Natural killer cell treated with Interleukin-12 subunit alpha and Interleukin-12 subunit beta and Interleukin-15 and Interleukin-18, amount 100 ng/mL, for 72 hours (primary cell): ENCODE measurements around the gene LGALS7. TPM values are rescaled to one million over a fixed set of nuclear protein-coding genes. Genes with fewer than 3 reads are reported as not detected.
"Not testable (repeated sequence)": the region's sequence is repeated elsewhere in the genome, so short reads cannot be mapped to it uniquely, and the experiment has no call there.

Source experiments
- ATAC-seq, 2 donors: fragments of 150-1000 bp; cut with Tn5 transposase in 1 of 2; sonication (Bioruptor Pico), chemical (Tn5 transposase) in 1 of 2; 2 replicates each; pipeline ENCODE4 v1.10.0; 2021
- DNase-seq: peaks from one replicate; pipeline ENCODE4 v3.0.0; 2022; ENCODE audit warnings: low spot score
- H3K27ac Mint-ChIP-seq, 2 donors: 1 replicate in 1 of 2; 2 replicates in 1 of 2; pipeline ENCODE4 v1.8.0; 2022; ENCODE audit warnings: mixed read lengths in 2 of 2, mild to moderate bottlenecking in 1 of 2, moderate library complexity in 1 of 2
- H3K27me3 Mint-ChIP-seq, 2 donors: 1 replicate in 1 of 2; 2 replicates in 1 of 2; pipeline ENCODE4 v1.8.0; 2022; ENCODE audit warnings: mixed read lengths in 2 of 2
- H3K36me3 Mint-ChIP-seq: one replicate; pipeline ENCODE4 v1.8.0; 2022; ENCODE audit warnings: mixed read lengths
- H3K4me1 Mint-ChIP-seq, 2 donors: 1 replicate in 1 of 2; 2 replicates in 1 of 2; pipeline ENCODE4 v1.8.0; 2022; ENCODE audit warnings: low read depth in 2 of 2, mixed read lengths in 2 of 2, mild to moderate bottlenecking in 1 of 2
- H3K4me3 Mint-ChIP-seq: one replicate; pipeline ENCODE4 v1.8.0; 2022; ENCODE audit warnings: mixed read lengths
- H3K9me3 Mint-ChIP-seq: 2 replicates; pipeline ENCODE4 v1.8.0; 2022; ENCODE audit warnings: mixed read lengths
- total RNA-seq, 2 donors: library from RNA; stranded (reverse); gene quantifications; one replicate each; pipeline ENCODE4 v1.2.3, GENCODE V29; 2022

Gene LGALS7
- total RNA-seq, 2 donors from 2014 or later, result not detected

DNA sequence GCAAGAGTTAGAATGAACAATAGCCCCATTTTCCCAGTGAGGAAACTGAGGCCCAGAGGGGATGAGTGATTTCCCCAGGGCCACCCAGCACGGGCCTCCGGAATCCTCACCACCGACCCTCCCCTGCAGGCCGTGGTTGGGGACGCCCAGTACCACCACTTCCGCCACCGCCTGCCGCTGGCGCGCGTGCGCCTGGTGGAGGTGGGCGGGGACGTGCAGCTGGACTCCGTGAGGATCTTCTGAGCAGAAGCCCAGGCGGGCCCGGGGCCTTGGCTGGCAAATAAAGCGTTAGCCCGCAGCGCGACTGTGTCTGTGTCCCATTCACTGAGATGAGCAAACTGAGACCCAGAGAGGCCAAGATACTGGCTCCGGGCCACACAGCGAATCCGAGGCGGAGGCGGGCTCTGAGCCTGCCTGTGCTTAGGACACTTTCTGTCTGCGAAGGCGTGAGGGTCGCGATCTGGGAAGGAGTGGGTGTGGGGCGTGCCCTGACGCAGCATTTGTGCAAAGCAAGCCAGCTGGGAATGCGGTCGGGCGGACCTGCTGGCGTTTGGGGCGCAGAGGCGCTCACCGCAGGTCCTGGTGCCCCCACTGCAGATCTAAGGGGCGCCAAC, 18.2 kb upstream of the LGALS7 start:
- not testable (repeated sequence) for H3K9me3 Mint-ChIP-seq, DNase-seq, H3K27ac Mint-ChIP-seq, H3K36me3 Mint-ChIP-seq, H3K27me3 Mint-ChIP-seq, H3K4me1 Mint-ChIP-seq, H3K4me3 Mint-ChIP-seq
- peak; percentile 94 for ATAC-seq

DNA sequence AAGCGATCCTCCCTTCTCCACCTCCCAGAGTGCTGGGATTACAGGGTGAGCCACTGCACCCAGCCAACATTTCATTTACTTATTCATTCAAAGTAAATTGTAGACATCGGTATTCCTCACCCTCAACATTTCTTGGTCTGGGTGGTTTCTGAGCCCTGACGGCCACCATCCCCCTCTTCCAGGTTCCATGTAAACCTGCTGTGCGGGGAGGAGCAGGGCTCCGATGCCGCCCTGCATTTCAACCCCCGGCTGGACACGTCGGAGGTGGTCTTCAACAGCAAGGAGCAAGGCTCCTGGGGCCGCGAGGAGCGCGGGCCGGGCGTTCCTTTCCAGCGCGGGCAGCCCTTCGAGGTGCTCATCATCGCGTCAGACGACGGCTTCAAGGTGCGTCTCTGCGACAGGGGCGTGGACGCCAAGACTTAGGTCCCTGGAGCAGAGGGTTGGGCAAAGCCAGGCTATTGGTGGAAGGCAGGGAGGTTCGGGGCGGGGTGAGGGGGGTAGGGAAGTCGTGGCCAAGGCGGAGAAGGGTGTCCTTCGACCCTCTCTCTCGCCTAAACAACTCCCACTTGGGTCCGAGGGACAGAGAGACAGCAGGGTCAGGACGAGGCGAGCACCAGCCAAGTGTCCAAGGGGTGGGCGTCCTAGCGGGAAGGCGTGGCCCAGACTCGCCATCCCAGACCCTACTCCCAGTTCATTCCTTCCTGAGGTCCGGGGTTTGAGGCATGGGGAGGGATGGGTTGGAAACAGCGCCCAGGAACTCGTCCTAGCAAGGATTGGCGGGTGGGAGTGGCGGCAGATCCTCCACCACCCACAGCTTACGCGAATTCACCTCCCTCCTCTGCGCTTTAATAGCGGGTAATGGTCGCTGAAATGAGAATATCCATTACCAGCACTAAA, 17.4 kb upstream of the LGALS7 start:
- not testable (repeated sequence) for H3K9me3 Mint-ChIP-seq, H3K36me3 Mint-ChIP-seq, ATAC-seq, H3K4me3 Mint-ChIP-seq, H3K27ac Mint-ChIP-seq, H3K27me3 Mint-ChIP-seq, DNase-seq, H3K4me1 Mint-ChIP-seq

DNA sequence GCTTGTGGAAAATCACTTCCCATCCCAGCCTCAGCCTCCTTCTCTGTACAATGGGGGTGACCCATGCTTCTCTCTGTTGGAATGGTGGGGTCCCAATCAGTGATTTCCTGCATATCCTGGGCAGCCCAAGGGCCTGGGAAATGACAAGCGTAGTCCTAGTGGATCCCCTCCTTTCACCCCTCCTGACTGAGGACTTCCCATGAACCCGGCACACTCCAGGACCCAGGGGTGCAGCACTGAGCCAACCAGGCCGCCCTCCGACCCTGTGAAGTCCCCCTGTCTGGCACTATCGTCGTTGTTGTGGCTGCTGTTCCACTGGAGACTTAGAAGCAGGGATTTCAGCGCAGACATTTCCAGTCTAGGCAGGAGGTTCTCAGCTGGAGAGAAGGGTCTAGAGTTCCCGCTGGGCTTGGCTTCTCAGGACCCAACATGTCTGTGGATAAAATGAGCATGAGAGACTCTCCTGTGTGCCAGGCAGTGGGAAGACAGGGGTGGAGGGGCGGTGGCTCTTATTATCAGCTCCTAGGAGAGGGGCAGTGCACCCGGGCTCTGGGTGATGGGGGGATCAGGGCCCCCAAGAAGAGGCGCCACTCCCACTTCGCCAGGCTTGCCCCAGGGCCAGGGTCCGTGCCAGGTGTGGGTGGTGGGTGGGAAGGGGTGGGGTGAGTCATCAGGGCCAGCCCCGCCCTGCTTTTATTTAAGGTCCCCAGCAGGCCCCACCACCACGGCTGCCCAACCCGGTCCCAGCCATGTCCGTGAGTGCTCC, 15.3 kb upstream of the LGALS7 start, which contains the start of gene LGALS7B:
LGALS7B (plus strand) TSS at position 723 of the 766 bp plus-strand sequence; CDS start at position 750, 27 bp downstream.
- Mint-ChIP-seq H3K4me1 (no peaks in the 10 kb centered on the region), H3K36me3 (no peaks in the 10 kb centered on the region), H3K9me3 (no peaks in the 10 kb centered on the region), H3K27ac (no peak within 1 kb of the TSS), H3K27me3 (no peaks in the 10 kb centered on the region), H3K4me3 (no peak within 1 kb of the TSS)
- no peak for ATAC-seq
- DNase-seq, result no peak

DNA sequence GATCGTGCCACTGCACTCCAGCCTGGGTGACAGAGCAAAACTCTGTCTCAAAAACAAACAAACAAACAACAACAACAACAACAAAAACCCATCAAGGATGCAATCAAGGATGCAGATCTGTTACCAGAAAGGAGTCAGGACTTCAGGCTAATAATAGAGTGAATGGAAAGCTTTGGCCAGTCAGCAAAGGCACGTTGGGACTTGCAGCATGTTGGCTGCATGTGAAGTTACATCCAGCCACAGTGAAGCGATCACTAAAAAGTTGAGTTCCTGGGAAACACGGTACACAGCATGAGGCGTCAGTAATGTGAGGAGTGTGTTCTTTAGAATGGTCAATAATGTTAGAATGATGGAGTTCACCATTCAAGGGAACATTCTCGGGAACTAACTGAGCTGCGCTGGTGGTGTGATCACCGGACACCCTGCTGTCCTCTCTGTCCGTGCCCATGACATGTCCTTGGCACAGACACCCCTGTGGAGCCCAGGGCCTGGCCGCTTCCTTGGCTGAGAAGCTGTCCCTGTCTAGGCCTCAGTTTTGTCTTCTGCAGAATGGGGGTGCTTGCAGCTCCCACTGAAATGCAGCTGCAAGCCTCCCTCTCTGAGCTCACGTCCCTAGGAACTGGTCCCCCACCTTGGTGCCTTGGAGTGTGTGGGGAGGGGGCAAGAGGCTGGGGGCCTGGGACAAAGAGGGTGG, 13.4 kb upstream of the LGALS7 start:
- DNase-seq (no peak), ATAC-seq (no peak)
- H3K9me3 Mint-ChIP-seq, result no peaks in the 10 kb centered on the region
- no peaks in the 10 kb centered on the region for H3K36me3 Mint-ChIP-seq
- H3K4me1 Mint-ChIP-seq, result no peaks in the 10 kb centered on the region
- H3K4me3 Mint-ChIP-seq, result no peak overlapping the region
- no peak overlapping the region for H3K27ac Mint-ChIP-seq
- no peaks in the 10 kb centered on the region for H3K27me3 Mint-ChIP-seq

DNA sequence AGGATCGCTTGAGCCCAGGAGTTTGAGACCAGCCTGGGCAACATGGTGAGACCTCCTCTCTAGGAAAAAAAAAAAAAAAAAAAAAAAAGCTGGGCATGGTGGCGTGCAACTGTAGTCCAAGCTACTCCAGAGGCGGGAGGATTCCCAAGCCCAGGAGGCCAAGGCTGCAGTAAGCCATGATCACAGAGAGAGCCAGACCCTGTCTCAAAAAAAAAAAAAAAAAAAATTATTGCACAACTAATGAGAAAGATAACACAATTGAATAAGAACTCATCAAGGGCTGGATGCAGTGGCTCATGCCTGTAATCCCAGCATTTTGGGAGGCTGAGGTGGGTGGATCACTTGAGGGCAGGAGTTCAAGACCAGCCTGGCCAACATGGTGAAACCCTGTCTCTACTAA, 12.7 kb upstream of the LGALS7 start:
- not testable (repeated sequence) for H3K4me3 Mint-ChIP-seq, H3K4me1 Mint-ChIP-seq, ATAC-seq, H3K27ac Mint-ChIP-seq, H3K27me3 Mint-ChIP-seq, DNase-seq, H3K36me3 Mint-ChIP-seq, H3K9me3 Mint-ChIP-seq

DNA sequence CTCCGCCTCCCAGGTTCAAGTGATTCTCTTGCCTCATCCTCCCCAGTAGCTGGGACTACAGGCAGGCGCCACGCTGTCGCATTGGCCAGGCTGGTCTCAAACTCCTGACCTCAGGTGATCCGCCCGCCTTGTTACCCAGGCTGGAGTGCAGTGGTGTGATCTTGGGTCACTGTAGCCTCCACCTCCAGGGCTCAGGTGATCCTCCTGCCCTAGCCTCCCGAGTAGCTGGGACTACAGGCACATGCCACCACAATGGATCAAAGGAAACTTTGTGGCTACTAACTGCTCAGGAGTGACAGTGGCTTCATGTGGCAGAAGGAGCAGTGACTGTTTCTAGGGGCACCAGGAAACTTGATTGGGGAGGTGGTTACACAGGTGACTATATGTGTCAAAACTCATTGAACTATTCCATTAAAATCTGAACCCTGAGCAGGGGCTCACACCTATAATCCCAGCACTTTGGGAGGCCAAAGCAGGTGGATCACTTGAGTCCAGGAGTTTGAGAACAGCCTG, 11.9 kb upstream of the LGALS7 start:
- no peaks in the 10 kb centered on the region for H3K36me3 Mint-ChIP-seq
- H3K27me3 Mint-ChIP-seq, result no peaks in the 10 kb centered on the region
- no peak for ATAC-seq
- H3K27ac Mint-ChIP-seq, result no peak overlapping the region
- H3K9me3 Mint-ChIP-seq, result no peaks in the 10 kb centered on the region
- H3K4me1 Mint-ChIP-seq, result no peaks in the 10 kb centered on the region
- no peak for DNase-seq
- no peak overlapping the region for H3K4me3 Mint-ChIP-seq

DNA sequence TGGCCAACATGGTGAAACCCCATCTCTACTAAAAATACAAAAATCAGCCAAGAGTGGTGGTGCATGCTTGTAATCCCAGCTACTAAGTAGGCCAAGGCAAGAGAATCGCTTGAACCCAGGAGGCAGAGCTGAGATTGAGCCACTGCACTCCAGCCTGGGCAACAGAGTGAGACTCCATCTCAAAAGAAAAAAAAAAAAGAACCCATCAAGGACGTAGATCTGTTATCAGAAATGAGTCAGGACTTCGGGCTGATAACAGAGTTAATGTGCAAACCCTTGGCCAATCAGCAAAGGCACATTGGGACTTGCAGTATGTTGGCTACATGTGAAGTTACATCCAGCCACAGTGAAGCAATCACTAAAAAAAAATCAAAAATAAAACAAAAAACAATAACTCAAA, 10.9 kb upstream of the LGALS7 start:
- H3K27me3 Mint-ChIP-seq, result no peaks in the 10 kb centered on the region

DNA sequence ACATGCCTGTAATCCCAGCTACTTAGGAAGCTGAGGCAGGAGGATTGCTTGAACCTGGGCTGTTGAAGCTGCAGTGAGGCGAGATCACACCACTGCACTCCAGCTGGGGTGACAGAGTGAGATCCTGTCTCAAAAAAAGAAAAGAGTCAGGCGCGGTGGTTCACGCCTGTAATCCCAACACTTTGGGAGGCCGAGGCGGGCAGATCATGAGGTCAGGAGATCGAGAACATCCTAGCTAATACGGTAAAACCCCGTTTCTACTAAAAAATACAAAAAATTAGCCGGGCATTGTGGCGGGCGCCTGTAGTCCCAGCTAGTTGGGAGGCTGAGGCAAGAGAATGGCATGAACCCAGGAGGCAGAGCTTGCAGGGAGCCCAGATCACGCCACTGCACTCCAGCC, 8.9 kb upstream of the LGALS7 start:
- not testable (repeated sequence) for ATAC-seq, H3K36me3 Mint-ChIP-seq, H3K27ac Mint-ChIP-seq, H3K4me3 Mint-ChIP-seq, H3K27me3 Mint-ChIP-seq, H3K4me1 Mint-ChIP-seq, H3K9me3 Mint-ChIP-seq, DNase-seq

More for the DNA sequence above, 10.9 kb upstream of the LGALS7 start:
- Mint-ChIP-seq H3K4me1 (no peaks in the 10 kb centered on the region), H3K36me3 (no peaks in the 10 kb centered on the region), H3K27ac (no peak overlapping the region), H3K9me3 (no peaks in the 10 kb centered on the region), H3K4me3 (no peak overlapping the region)
- no peak for ATAC-seq
- no peak for DNase-seq

DNA sequence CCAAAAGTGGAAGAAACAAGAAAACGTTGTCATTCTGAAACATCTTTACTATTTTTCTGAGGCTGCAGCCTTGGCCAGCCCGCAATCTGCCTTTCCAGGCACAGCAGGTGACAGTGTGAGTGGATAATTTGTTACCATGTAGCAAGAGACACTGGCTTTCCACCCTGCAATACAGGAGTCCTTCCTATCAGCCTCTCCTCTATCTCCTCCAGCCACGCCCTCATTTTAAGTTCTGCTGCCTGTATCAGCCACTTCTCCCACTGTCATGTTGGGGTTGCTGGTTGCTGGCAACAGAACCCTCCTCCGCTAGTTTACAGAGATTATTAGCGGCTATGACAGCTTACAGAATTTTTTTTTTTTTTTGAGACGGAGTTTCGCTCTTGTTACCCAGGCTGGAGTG, 7.7 kb upstream of the LGALS7 start:
- DNase-seq, result no peak
- no peak overlapping the region for H3K4me3 Mint-ChIP-seq
- no peak overlapping the region for H3K27ac Mint-ChIP-seq
- peaks cover 0 to 4% of the 10 kb centered on the region in 2 donors for H3K27me3 Mint-ChIP-seq
- H3K4me1 Mint-ChIP-seq, result no peaks in the 10 kb centered on the region
- ATAC-seq, result no peak
- no peaks in the 10 kb centered on the region for H3K9me3 Mint-ChIP-seq
- no peaks in the 10 kb centered on the region for H3K36me3 Mint-ChIP-seq

DNA sequence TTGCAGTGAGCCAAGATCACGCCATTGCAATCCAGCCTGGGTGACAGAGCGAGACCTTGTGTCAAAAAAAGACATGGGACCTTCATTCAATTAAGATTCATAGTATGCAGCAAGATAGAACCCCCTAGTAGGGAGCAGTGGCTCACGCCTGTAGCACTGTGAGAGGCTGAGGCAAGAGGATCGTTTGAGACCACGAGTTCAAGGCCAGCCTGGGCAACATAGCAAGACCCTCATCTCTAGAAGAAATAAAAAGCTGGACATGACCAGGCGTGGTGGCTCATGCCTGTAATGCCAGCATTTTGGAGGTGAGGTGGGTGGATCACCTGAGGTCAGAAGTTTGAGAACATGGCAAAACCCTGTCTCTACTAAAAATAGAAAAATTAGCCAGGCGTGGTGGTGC, 7.1 kb upstream of the LGALS7 start:
- no peaks in the 10 kb centered on the region for H3K4me1 Mint-ChIP-seq
- no peak overlapping the region for H3K27ac Mint-ChIP-seq
- H3K9me3 Mint-ChIP-seq, result no peaks in the 10 kb centered on the region
- H3K27me3 Mint-ChIP-seq, result peaks cover 0 to 4% of the 10 kb centered on the region in 2 donors
- H3K4me3 Mint-ChIP-seq, result no peak overlapping the region
- DNase-seq (no peak), ATAC-seq (no peak)
- no peaks in the 10 kb centered on the region for H3K36me3 Mint-ChIP-seq

DNA sequence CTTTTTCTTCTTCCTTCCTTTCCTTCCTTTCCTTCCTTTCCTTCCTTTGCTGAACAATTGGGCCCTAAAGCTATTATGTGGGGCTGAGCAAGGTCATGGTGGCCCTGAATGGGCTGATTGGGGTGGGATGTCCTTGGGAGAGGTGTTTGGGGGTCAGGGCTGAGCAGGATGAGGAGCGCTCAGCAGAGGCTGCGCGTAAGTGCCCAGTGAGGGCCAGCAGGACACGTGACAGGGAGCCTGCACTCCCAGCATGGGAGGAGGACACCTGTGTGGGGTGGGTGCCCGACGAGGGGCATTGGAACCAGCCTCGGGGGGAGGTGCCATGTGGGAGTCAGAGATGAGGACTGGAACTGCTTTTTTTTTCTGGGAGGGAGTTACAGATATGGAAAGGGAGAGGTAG, 5.4 kb upstream of the LGALS7 start:
- Mint-ChIP-seq H3K9me3 (no peaks in the 10 kb centered on the region), H3K4me3 (no peak overlapping the region), H3K36me3 (no peaks in the 10 kb centered on the region), H3K27ac (no peak overlapping the region), H3K27me3 (peaks cover 0 to 4% of the 10 kb centered on the region in 2 donors), H3K4me1 (no peaks in the 10 kb centered on the region)
- ATAC-seq (no peak), DNase-seq (no peak)

DNA sequence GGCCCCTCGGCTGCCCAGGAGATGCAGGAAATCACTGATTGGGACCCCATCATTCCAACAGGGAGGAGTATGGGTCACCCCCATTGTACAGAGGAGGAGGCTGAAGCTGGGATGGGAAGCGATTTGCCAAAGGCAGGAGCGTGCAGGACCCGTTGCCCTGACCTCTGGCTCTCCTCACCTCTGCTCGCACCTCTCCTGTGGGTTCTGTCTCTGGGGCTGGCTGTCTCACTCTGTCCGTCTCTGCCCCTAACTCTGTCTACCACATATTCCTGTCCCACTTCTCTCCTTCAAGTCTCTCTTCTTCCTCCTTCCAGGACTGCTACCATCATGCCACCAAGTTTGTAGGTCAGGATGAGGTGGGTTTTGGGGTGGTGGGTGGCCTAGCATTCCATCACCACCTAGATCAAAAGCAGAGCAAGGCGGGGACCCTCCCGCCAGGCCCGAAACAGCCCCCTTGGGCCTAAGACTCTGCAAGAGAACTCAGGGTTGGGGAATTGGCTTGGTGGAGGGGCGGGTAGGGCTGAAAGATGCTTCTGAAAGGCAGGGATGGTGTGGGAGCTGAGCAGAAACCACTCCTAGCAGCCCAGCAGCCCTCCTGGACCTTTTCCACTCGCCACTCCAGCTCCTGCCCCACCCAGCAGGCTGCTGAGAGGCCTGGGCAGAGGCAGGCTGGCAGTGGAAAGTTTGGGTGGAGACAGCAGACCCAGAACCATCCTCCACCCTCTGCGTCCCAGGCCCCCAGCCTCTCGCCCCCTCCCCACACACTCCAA, 1.0 kb upstream of the LGALS7 start:
- H3K4me3 Mint-ChIP-seq, result no peak overlapping the region
- no peaks in the 10 kb centered on the region for H3K9me3 Mint-ChIP-seq
- ATAC-seq (no peak), DNase-seq (no peak)
- no peak overlapping the region for H3K27ac Mint-ChIP-seq
- H3K36me3 Mint-ChIP-seq, result no peaks in the 10 kb centered on the region
- H3K27me3 Mint-ChIP-seq, result peaks cover 0 to 4% of the 10 kb centered on the region in 2 donors
- H3K4me1 Mint-ChIP-seq, result peaks cover 1 to 3% of the 10 kb centered on the region in 2 donors

DNA sequence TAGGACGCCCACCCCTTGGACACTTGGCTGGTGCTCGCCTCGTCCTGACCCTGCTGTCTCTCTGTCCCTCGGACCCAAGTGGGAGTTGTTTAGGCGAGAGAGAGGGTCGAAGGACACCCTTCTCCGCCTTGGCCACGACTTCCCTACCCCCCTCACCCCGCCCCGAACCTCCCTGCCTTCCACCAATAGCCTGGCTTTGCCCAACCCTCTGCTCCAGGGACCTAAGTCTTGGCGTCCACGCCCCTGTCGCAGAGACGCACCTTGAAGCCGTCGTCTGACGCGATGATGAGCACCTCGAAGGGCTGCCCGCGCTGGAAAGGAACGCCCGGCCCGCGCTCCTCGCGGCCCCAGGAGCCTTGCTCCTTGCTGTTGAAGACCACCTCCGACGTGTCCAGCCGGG, 1.7 kb downstream of the LGALS7 start:
- not testable (repeated sequence) for H3K4me1 Mint-ChIP-seq, ATAC-seq, DNase-seq, H3K36me3 Mint-ChIP-seq, H3K27ac Mint-ChIP-seq, H3K27me3 Mint-ChIP-seq, H3K9me3 Mint-ChIP-seq, H3K4me3 Mint-ChIP-seq
